MM.1S (cell line): ENCODE data around the gene PRDM5.
A peak's percentile ranks its signal among the peaks of the same experiment; 100 is the strongest.

Experiments
- DNase-seq: peaks from one replicate; pipeline ENCODE4 v3.0.0-alpha.2; 2015
- H2AFZ ChIP-seq: fragments of 300-600 bp; sonication (generic); 2 replicates; pipeline ENCODE4 v1.6.0; 2016; ENCODE audit warnings: antibody characterized with exemption, low read length
- H3F3A ChIP-seq: fragments of 300-600 bp; sonication (generic); 2 replicates; pipeline ENCODE4 v1.6.1; 2016; ENCODE audit warnings: mild to moderate bottlenecking, antibody characterized with exemption, low read length, moderate library complexity, mixed read lengths; ENCODE audit not compliant: insufficient read depth
- H3K27ac ChIP-seq: fragments of 300-600 bp; sonication (generic); 2 replicates; pipeline ENCODE4 v1.5.1; 2016; ENCODE audit warnings: mild to moderate bottlenecking, low read length
- H3K27me3 ChIP-seq: fragments of 300-600 bp; sonication (generic); replicated peaks from 2 replicates; pipeline ENCODE4 v1.6.0; 2016; ENCODE audit warnings: low read length; ENCODE audit not compliant: insufficient read depth
- H3K36me3 ChIP-seq: fragments of 300-600 bp; sonication (generic); replicated peaks from 2 replicates; pipeline ENCODE4 v1.6.1; 2016; ENCODE audit warnings: mild to moderate bottlenecking, low read length, mixed read lengths; ENCODE audit not compliant: insufficient read depth
- H3K4me1 ChIP-seq: fragments of 300-600 bp; sonication (generic); 2 replicates; pipeline ENCODE4 v1.6.1; 2016; ENCODE audit warnings: low read length, mixed read lengths
- H3K4me2 ChIP-seq: fragments of 300-600 bp; sonication (generic); 2 replicates; pipeline ENCODE4 v1.6.0; 2016; ENCODE audit warnings: low read depth, low read length
- H3K4me3 ChIP-seq: fragments of 300-600 bp; sonication (generic); 2 replicates; pipeline ENCODE4 v1.5.1; 2016; ENCODE audit warnings: low read length, mixed read lengths
- H3K79me2 ChIP-seq: fragments of 300-600 bp; sonication (generic); 2 replicates; pipeline ENCODE4 v1.6.1; 2016; ENCODE audit warnings: mixed run types, low read length, mixed read lengths
- H3K9ac ChIP-seq: fragments of 300-600 bp; sonication (generic); 2 replicates; pipeline ENCODE4 v1.6.1; 2016; ENCODE audit warnings: low read length, mixed read lengths
- H3K9me2 ChIP-seq: fragments of 300-600 bp; sonication (generic); replicated peaks from 2 replicates; pipeline ENCODE4 v1.6.1; 2016; ENCODE audit warnings: mild to moderate bottlenecking, low read length, mixed read lengths; ENCODE audit not compliant: insufficient read depth
- H3K9me3 ChIP-seq: fragments of 300-600 bp; sonication (generic); replicated peaks from 2 replicates; pipeline ENCODE4 v1.6.1; 2016; ENCODE audit warnings: mild to moderate bottlenecking, low read length, mixed read lengths; ENCODE audit not compliant: insufficient read depth
- H4K20me1 ChIP-seq: fragments of 300-600 bp; sonication (generic); 2 replicates; pipeline ENCODE4 v1.6.1; 2016; ENCODE audit warnings: mild to moderate bottlenecking, low read length, moderate library complexity, mixed read lengths; ENCODE audit not compliant: insufficient read depth
- CTCF ChIP-seq: fragments of 300-600 bp; sonication (generic); IDR thresholded peaks from 2 replicates; pipeline ENCODE4 v1.5.1; 2016; ENCODE audit warnings: antibody characterized with exemption, low read length, mixed read lengths
- EZH2 ChIP-seq: fragments of 300-600 bp; sonication (generic); optimal IDR thresholded peaks from 2 replicates; pipeline ENCODE3; 2017; ENCODE audit warnings: low read depth, mild to moderate bottlenecking, antibody characterized with exemption, low read length, mixed read lengths
- EZH2phosphoT487 ChIP-seq: fragments of 300-600 bp; sonication (generic); IDR thresholded peaks from 2 replicates; pipeline ENCODE4 v1.6.1; 2018; ENCODE audit warnings: antibody characterized with exemption, low read length

The PRDM5 gene

DNA sequence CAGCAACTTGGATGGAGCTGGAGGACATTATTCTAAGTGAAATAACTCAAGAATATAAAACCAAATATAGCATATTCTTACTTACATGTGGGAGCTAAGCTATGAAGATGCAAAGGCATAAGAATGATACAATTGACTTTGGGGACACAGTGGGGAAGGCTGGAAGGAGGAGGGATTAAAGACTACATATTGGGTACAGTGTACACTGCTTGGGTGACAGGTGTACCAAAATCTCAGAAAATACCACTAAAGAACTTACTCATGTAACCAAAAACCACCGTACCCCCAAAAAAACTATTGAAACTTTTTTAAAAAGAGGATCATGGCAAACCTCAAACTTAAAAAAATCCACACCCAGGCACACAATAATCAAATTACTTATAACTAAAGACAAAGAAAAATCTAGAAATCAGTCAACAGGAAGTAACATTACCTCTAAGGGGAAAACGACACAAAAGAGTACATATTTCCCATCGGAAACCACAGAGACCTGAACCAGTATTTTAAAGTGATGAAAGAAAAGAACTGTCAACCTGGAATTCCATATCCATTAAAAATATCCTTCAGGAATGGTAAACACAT lies 241.8 kb downstream of the PRDM5 start:
- 0 out of 2 replicates have a peak overlapping the region, but pooled peaks have one; percentile 0 for H3K4me2 ChIP-seq
- H3K9me2 ChIP-seq: no peaks in the 10 kb centered on the region
- H3F3A ChIP-seq: 0 out of 2 replicates have a peak, but pooled peaks cover 8% of the 10 kb centered on the region
- no peaks in the 10 kb centered on the region for H3K79me2 ChIP-seq
- peak overlapping the region; percentile 12; the same call in 1 of the 2 replicates for H3K27ac ChIP-seq
- DNase-seq: peak; percentile 47
- TF ChIP-seq EZH2 (no peak), EZH2phosphoT487 (no peak)
- no peaks in the 10 kb centered on the region for H3K36me3 ChIP-seq
- H4K20me1 ChIP-seq: no peaks in the 10 kb centered on the region
- H3K4me1 ChIP-seq: 0 out of 2 replicates have a peak, but pooled peaks cover 3% of the 10 kb centered on the region
- H3K27me3 ChIP-seq: no peaks in the 10 kb centered on the region
- H2AFZ ChIP-seq: no peak overlapping the region
- no peaks in the 10 kb centered on the region for H3K9me3 ChIP-seq
- no peak overlapping the region for H3K4me3 ChIP-seq
- H3K9ac ChIP-seq: no peak overlapping the region

DNA sequence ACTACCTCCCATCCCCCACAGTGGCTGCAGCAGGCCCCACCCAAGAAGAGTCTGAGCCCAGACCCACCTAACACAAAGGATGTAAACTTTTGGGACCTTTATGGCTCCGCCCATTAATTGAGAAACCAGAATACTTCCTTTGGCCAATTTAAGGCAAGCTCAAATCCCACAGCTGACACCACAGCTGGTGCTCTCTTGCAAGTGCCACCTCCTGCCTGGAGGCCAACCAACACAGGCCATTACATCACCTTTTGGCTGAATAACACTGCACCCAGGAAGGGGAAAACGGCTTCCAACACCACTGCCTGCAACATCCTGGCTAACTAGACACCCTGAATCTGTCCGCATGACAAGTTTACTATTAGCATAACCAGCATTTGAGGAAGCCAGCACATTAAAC lies 248.8 kb downstream of the PRDM5 start:
- Histone ChIP-seq H3K9me3 (no peaks in the 10 kb centered on the region), H3K36me3 (no peaks in the 10 kb centered on the region), H2AFZ (no peak overlapping the region), H3K4me1 (no peaks in the 10 kb centered on the region), H4K20me1 (no peaks in the 10 kb centered on the region), H3K4me3 (no peak overlapping the region), H3K27ac (no peak overlapping the region), H3F3A (no peaks in the 10 kb centered on the region), H3K27me3 (no peaks in the 10 kb centered on the region), H3K79me2 (no peaks in the 10 kb centered on the region), H3K9me2 (no peaks in the 10 kb centered on the region), H3K9ac (no peak overlapping the region), H3K4me2 (no peak overlapping the region)
- DNase-seq: no peak
- TF ChIP-seq EZH2 (no peak), CTCF (no peak), EZH2phosphoT487 (no peak)

DNA sequence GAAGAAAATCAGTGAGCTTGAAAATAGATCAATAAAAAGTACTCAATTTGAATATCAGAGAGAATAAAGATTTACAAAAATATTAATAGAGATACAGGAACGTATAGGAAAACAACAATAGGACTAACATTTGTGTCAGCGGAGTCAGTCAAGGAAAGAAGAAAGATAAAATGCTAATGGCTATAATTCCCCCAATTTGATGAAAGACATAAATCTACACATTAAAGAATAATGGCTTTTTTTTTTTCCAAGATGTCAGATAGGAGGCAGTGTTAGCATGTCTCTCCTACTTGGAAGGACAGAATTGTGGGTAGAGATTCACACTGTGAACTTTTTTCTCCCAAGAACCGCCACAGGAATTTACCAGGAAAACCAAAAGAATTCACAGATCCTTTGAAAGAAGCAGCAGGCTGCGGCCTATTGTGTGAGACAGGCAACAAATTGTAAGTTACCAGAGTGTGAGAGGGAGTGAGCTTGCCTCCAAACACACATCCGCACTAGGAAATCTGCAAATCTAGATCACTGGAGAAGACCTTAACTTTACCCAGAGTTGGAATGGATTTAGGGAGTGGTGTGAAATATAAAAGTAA lies 249.9 kb downstream of the PRDM5 start:
- no peak for DNase-seq
- H3K9ac ChIP-seq: no peak overlapping the region
- H3K36me3 ChIP-seq: no peaks in the 10 kb centered on the region
- no peak overlapping the region for H3K4me3 ChIP-seq
- H4K20me1 ChIP-seq: no peaks in the 10 kb centered on the region
- H3K79me2 ChIP-seq: no peaks in the 10 kb centered on the region
- no peak for TF ChIP-seq EZH2
- no peak for TF ChIP-seq EZH2phosphoT487
- no peak for TF ChIP-seq CTCF
- H3K4me1 ChIP-seq: no peaks in the 10 kb centered on the region
- no peak overlapping the region for H3K4me2 ChIP-seq
- no peaks in the 10 kb centered on the region for H3K27me3 ChIP-seq
- no peaks in the 10 kb centered on the region for H3K9me2 ChIP-seq
- no peaks in the 10 kb centered on the region for H3F3A ChIP-seq
- H2AFZ ChIP-seq: no peak overlapping the region
- no peak overlapping the region for H3K27ac ChIP-seq
- no peaks in the 10 kb centered on the region for H3K9me3 ChIP-seq

DNA sequence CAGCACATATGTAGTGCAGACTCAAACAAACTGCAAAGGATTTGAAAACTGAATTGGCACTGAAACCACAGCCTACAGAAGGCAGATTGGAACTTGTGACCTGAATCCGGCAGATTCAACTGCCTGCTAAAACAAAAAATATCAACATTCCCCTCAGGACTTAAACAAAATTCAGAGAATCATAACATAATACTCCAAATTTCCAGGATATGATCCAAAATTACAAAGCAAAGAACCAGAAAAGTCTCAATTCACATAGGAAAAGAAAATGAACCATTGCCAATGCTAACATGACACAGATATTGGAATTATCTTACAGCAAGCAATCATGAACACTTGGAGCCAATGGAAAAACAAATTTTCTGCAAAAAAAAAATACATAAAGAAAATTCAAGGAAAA lies 250.4 kb downstream of the PRDM5 start:
- Histone ChIP-seq H3K36me3 (no peaks in the 10 kb centered on the region), H3K4me2 (no peak overlapping the region), H4K20me1 (no peaks in the 10 kb centered on the region), H3K27ac (no peak overlapping the region), H3K27me3 (no peaks in the 10 kb centered on the region), H3K79me2 (no peaks in the 10 kb centered on the region), H3K4me1 (no peaks in the 10 kb centered on the region), H3K4me3 (no peak overlapping the region), H2AFZ (no peak overlapping the region), H3F3A (no peaks in the 10 kb centered on the region), H3K9me2 (no peaks in the 10 kb centered on the region), H3K9ac (no peak overlapping the region), H3K9me3 (no peaks in the 10 kb centered on the region)
- no peak for DNase-seq
- TF ChIP-seq EZH2: no peak
- TF ChIP-seq CTCF: no peak
- no peak for TF ChIP-seq EZH2phosphoT487
